K562 treated with DMSO at 1 percent for 4 hours (cell line): ENCODE measurements around the gene MICAL3. TPM values are rescaled to one million over a fixed set of nuclear protein-coding genes. Genes with fewer than 3 reads are reported as not detected.

Source experiments
- total RNA-seq: library from RNA; unstranded; fragments of 300-600 nt; gene quantifications from 2 replicates; pipeline ENCODE4 v1.2.3, GENCODE V29; 2022; ENCODE audit not compliant: insufficient read depth

The MICAL3 gene
- total RNA-seq, result 14.3 and 19.1 TPM in 2 replicates

GRCh38 chr22:18024276-18024939 is at the start of gene MICAL3:
TSS of gene MICAL3 (minus strand) at chr22:18024561. CDS start at chr22:17906812, 117,749 bp downstream.

GRCh38 chr22:17774206-17774925 is 250.0 kb downstream of the MICAL3 start, which contains the start of gene BID:
TSS of gene BID (minus strand) at chr22:17774469. CDS start at chr22:17750116, 24,353 bp downstream.

Other genes starting within 250 kb of the MICAL3 start
- 12.4 and 14.2 TPM in 2 replicates for gene PEX26, start 53.4 kb upstream of the MICAL3 start, total RNA-seq
- gene TUBA8, start 86.2 kb upstream of the MICAL3 start, total RNA-seq, result 1.5 TPM in 1 of 2 replicates, not detected in the other
- 2.4 and 3.0 TPM in 2 replicates for gene USP18, start 125.6 kb upstream of the MICAL3 start, total RNA-seq